GM12865 (cell line): ENCODE results near the gene WASF3.

Experiments
- DNase-seq: peaks from one replicate; pipeline ENCODE4 v3.0.0; 2010; ENCODE audit warnings: low read depth
- H3K4me3 ChIP-seq: 2 replicates; pipeline ENCODE4 v1.5.1; 2011; ENCODE audit warnings: mild to moderate bottlenecking, low read depth, low read length, control low read depth
- CTCF ChIP-seq: IDR thresholded peaks from 2 replicates; pipeline ENCODE4 v1.5.1; 2011; ENCODE audit warnings: low read length, control low read depth, low read depth, inconsistent platforms; ENCODE audit not compliant: insufficient read depth; ENCODE audit errors: missing control alignments

WASF3 gene

GRCh38 chr13:26735677-26736076 lies 178.2 kb downstream of the WASF3 start:
- no peak for TF ChIP-seq CTCF
- no peak overlapping the region for H3K4me3 ChIP-seq
- DNase-seq: no peak
